ENCODE measurements around the gene GALNS.
A peak's percentile ranks its signal among the peaks of the same experiment; 100 is the strongest.

Gene GALNS

GRCh38 chr16:88856122-88856827 lies 472 bp downstream of the GALNS start:
- Histone ChIP-seq H3K4me2 (ENCODE audit: low read depth, low read length, poor library complexity, severe bottlenecking) (peak overlapping the region; percentile 37), H3K9ac (ENCODE audit: low read depth, low read length, poor library complexity, severe bottlenecking) (no peak overlapping the region), H3K4me1 (ENCODE audit: insufficient read depth, low read length, poor library complexity, severe bottlenecking) (peaks cover 14% of the 10 kb centered on the region), H3K79me2 (ENCODE audit: insufficient read depth, low read length) (no peaks in the 10 kb centered on the region), H2AFZ (ENCODE audit: low read length) (no peak overlapping the region), H3K9me3 (ENCODE audit: insufficient read depth, low read depth, low read length) (no peaks in the 10 kb centered on the region), H3K4me3 (ENCODE audit: low read length, poor library complexity, severe bottlenecking) (peak overlapping the region; percentile 92), H3K27me3 (ENCODE audit: insufficient read depth, low read length, poor library complexity, severe bottlenecking) (no peaks in the 10 kb centered on the region), H3F3A (ENCODE audit: low read depth) (no peaks in the 10 kb centered on the region), H3K9me2 (replicated peaks; ENCODE audit: low read depth, low read length) (no peaks in the 10 kb centered on the region), H4K20me1 (ENCODE audit: insufficient read depth, low read length, poor library complexity, severe bottlenecking) (no peaks in the 10 kb centered on the region), H3K36me3 (ENCODE audit: insufficient read depth, low read length) (no peaks in the 10 kb centered on the region)
- TF ChIP-seq EZH2phosphoT487 (IDR thresholded peaks at IDR 0.05; ENCODE audit: borderline replicate concordance) = no peak
- no peak for TF ChIP-seq CTCF (conservative IDR thresholded peaks at IDR 0.05; ENCODE audit: low read length)

GRCh38 chr16:88855736-88856121 lies 1.0 kb downstream of the GALNS start:
- no peak overlapping the region for H3K4me3 ChIP-seq (ENCODE audit: low read length, poor library complexity, severe bottlenecking)
- H3F3A ChIP-seq (ENCODE audit: low read depth) = no peaks in the 10 kb centered on the region
- no peaks in the 10 kb centered on the region for H4K20me1 ChIP-seq (ENCODE audit: insufficient read depth, low read length, poor library complexity, severe bottlenecking)
- no peaks in the 10 kb centered on the region for H3K36me3 ChIP-seq (ENCODE audit: insufficient read depth, low read length)
- H3K27me3 ChIP-seq (ENCODE audit: insufficient read depth, low read length, poor library complexity, severe bottlenecking) = no peaks in the 10 kb centered on the region
- H3K9ac ChIP-seq (ENCODE audit: low read depth, low read length, poor library complexity, severe bottlenecking) = no peak overlapping the region
- no peaks in the 10 kb centered on the region for H3K9me2 ChIP-seq (replicated peaks; ENCODE audit: low read depth, low read length)
- H3K4me1 ChIP-seq (ENCODE audit: insufficient read depth, low read length, poor library complexity, severe bottlenecking) = peaks cover 14% of the 10 kb centered on the region
- no peak overlapping the region for H2AFZ ChIP-seq (ENCODE audit: low read length)
- no peaks in the 10 kb centered on the region for H3K79me2 ChIP-seq (ENCODE audit: insufficient read depth, low read length)
- TF ChIP-seq EZH2phosphoT487 (IDR thresholded peaks at IDR 0.05; ENCODE audit: borderline replicate concordance) (no peak), CTCF (conservative IDR thresholded peaks at IDR 0.05; ENCODE audit: low read length) (no peak)
- peak overlapping the region; percentile 37 for H3K4me2 ChIP-seq (ENCODE audit: low read depth, low read length, poor library complexity, severe bottlenecking)
- H3K9me3 ChIP-seq (ENCODE audit: insufficient read depth, low read depth, low read length) = no peaks in the 10 kb centered on the region

- no peaks in the 10 kb centered on the region for H3F3A ChIP-seq (ENCODE audit: low read depth)
- H3K4me1 ChIP-seq (ENCODE audit: insufficient read depth, low read length, poor library complexity, severe bottlenecking) = peaks cover 14% of the 10 kb centered on the region
- no peaks in the 10 kb centered on the region for H3K36me3 ChIP-seq (ENCODE audit: insufficient read depth, low read length)
- H3K4me2 ChIP-seq (ENCODE audit: low read depth, low read length, poor library complexity, severe bottlenecking) = peak overlapping the region; percentile 37
- no peak overlapping the region for H2AFZ ChIP-seq (ENCODE audit: low read length)
- no peak overlapping the region for H3K9ac ChIP-seq (ENCODE audit: low read depth, low read length, poor library complexity, severe bottlenecking)
- no peaks in the 10 kb centered on the region for H3K9me3 ChIP-seq (ENCODE audit: insufficient read depth, low read depth, low read length)
- no peaks in the 10 kb centered on the region for H3K9me2 ChIP-seq (replicated peaks; ENCODE audit: low read depth, low read length)
- no peak overlapping the region for H3K4me3 ChIP-seq (ENCODE audit: low read length, poor library complexity, severe bottlenecking)
- TF ChIP-seq EZH2phosphoT487 (IDR thresholded peaks at IDR 0.05; ENCODE audit: borderline replicate concordance) (no peak), CTCF (conservative IDR thresholded peaks at IDR 0.05; ENCODE audit: low read length) (no peak)
- no peaks in the 10 kb centered on the region for H3K79me2 ChIP-seq (ENCODE audit: insufficient read depth, low read length)
- H3K27me3 ChIP-seq (ENCODE audit: insufficient read depth, low read length, poor library complexity, severe bottlenecking) = no peaks in the 10 kb centered on the region
- H4K20me1 ChIP-seq (ENCODE audit: insufficient read depth, low read length, poor library complexity, severe bottlenecking) = no peaks in the 10 kb centered on the region
Observed at GRCh38 chr16:88855176-88855575, 1.6 kb downstream of the GALNS start.

Data from Loucy (cell line).